CD4-positive, CD25-positive, alpha-beta regulatory T cell (primary cell): ENCODE measurements around the gene DYRK3. TPM values are rescaled to one million over a fixed set of nuclear protein-coding genes. Genes with fewer than 3 reads are reported as not detected.

ENCODE experiments used
- ATAC-seq, 2 donors: fragments of 150-1000 bp; cut with Tn5 transposase; one replicate each; pipeline ENCODE4 v1.10.0; 2021; ENCODE audit warnings: low read depth in 2 of 2, moderate number of reproducible peaks in 2 of 2, moderate library complexity in 1 of 2
- DNase-seq, 3 donors: peaks; one replicate each; pipeline versions ENCODE4 v3.0.0 to v3.0.0-alpha.2; 2012 to 2022; ENCODE audit warnings: mixed read lengths in 1 of 3
- H3K27ac ChIP-seq: one replicate; pipeline ENCODE4 v1.7.0; 2013; ENCODE audit warnings: mild to moderate bottlenecking, low read length; ENCODE audit not compliant: insufficient read depth, poor library complexity, severe bottlenecking
- H3K27me3 ChIP-seq: one replicate; pipeline ENCODE4 v1.7.0; 2013; ENCODE audit warnings: low read length; ENCODE audit not compliant: control insufficient read depth, insufficient read depth
- H3K36me3 ChIP-seq: one replicate; pipeline ENCODE4 v1.7.0; 2013; ENCODE audit warnings: mild to moderate bottlenecking, low read length, moderate library complexity; ENCODE audit not compliant: control insufficient read depth, insufficient read depth
- H3K4me1 ChIP-seq: 2 replicates; pipeline ENCODE4 v1.7.0; 2013; ENCODE audit warnings: mild to moderate bottlenecking, low read length; ENCODE audit not compliant: insufficient read depth, control insufficient read depth, poor library complexity, severe bottlenecking
- H3K4me3 ChIP-seq: one replicate; pipeline ENCODE4 v1.7.0; 2013; ENCODE audit warnings: low read depth, mild to moderate bottlenecking, low read length, moderate library complexity
- H3K9me3 ChIP-seq, 2 experiments: 1 replicate in 1 of 2; 2 replicates in 1 of 2; pipeline ENCODE4 v1.7.0; 2013; ENCODE audit warnings: low read length in 2 of 2, mild to moderate bottlenecking in 1 of 2, moderate library complexity in 1 of 2; ENCODE audit not compliant: control insufficient read depth in 2 of 2
- H3K27ac Mint-ChIP-seq, 3 donors: one replicate each; pipeline ENCODE4 v1.8.0; 2020 to 2022; ENCODE audit warnings: mild to moderate bottlenecking in 3 of 3, mixed read lengths in 3 of 3, moderate library complexity in 2 of 3
- H3K27me3 Mint-ChIP-seq: one replicate; pipeline ENCODE4 v1.8.0; 2022; ENCODE audit warnings: mild to moderate bottlenecking, mixed read lengths
- H3K36me3 Mint-ChIP-seq: one replicate; pipeline ENCODE4 v1.8.0; 2020; ENCODE audit warnings: mixed read lengths
- H3K4me1 Mint-ChIP-seq, 4 donors: one replicate each; pipeline ENCODE4 v1.8.0; 2020 to 2022; ENCODE audit warnings: mixed read lengths in 4 of 4, mild to moderate bottlenecking in 1 of 4
- H3K4me3 Mint-ChIP-seq, 4 donors: one replicate each; pipeline ENCODE4 v1.8.0; 2020 to 2022; ENCODE audit warnings: mild to moderate bottlenecking in 4 of 4, mixed read lengths in 4 of 4, moderate library complexity in 3 of 4
- H3K9me3 Mint-ChIP-seq, 7 donors: one replicate each; pipeline ENCODE4 v1.8.0; 2020 to 2022; ENCODE audit warnings: mixed read lengths in 7 of 7, mild to moderate bottlenecking in 3 of 7, moderate library complexity in 2 of 7
- polyA plus RNA-seq, 4 donors: library from polyadenylated mRNA; unstranded; fragments of 300-500 nt; fragmentation: Illumina TruSeq; gene quantifications; one replicate each; pipeline ENCODE4 v1.2.3, GENCODE V29; 2021
- total RNA-seq: library from RNA; stranded (reverse); gene quantifications from one replicate; pipeline ENCODE4 v1.2.3, GENCODE V29; 2022

The DYRK3 gene
- total and polyA plus RNA-seq, 5 donors from 2014 or later, result 0.32 to 0.67 TPM; not detected in 3

GRCh38 chr1:206672844-206673758 lies 37.8 kb downstream of the DYRK3 start:
- H3K9me3 Mint-ChIP-seq, result no peaks in the 10 kb centered on the region

GRCh38 chr1:206674236-206674635 lies 38.9 kb downstream of the DYRK3 start:
- Histone ChIP-seq H3K9me3 (no peaks in the 10 kb centered on the region), H3K27ac (no peak overlapping the region), H3K36me3 (no peaks in the 10 kb centered on the region), H3K4me3 (no peak overlapping the region), H3K27me3 (no peaks in the 10 kb centered on the region), H3K4me1 (peaks cover 4% of the 10 kb centered on the region)
- ATAC-seq, result no peak
- H3K9me3 Mint-ChIP-seq, result no peaks in the 10 kb centered on the region
- DNase-seq, result no peak
- H3K27me3 Mint-ChIP-seq, result peaks cover 7% of the 10 kb centered on the region
- peaks cover 0 to 8% (median 5%) of the 10 kb centered on the region in 4 donors for H3K4me1 Mint-ChIP-seq
- H3K36me3 Mint-ChIP-seq, result no peaks in the 10 kb centered on the region
- no peak overlapping the region for H3K4me3 Mint-ChIP-seq
- H3K27ac Mint-ChIP-seq, result no peak overlapping the region

More at GRCh38 chr1:206672844-206673758, 37.8 kb downstream of the DYRK3 start:
- Mint-ChIP-seq H3K36me3 (no peaks in the 10 kb centered on the region), H3K27ac (no peak overlapping the region), H3K27me3 (peaks cover 7% of the 10 kb centered on the region), H3K4me3 (no peak overlapping the region), H3K4me1 (no peaks in the 10 kb centered on the region)
- Histone ChIP-seq H3K27me3 (no peaks in the 10 kb centered on the region), H3K36me3 (no peaks in the 10 kb centered on the region), H3K9me3 (no peaks in the 10 kb centered on the region), H3K4me3 (no peak overlapping the region), H3K27ac (no peak overlapping the region), H3K4me1 (no peaks in the 10 kb centered on the region)
- no peak for DNase-seq
- ATAC-seq, result no peak

- ATAC-seq, result no peak
- Histone ChIP-seq H3K36me3 (no peaks in the 10 kb centered on the region), H3K27me3 (no peaks in the 10 kb centered on the region), H3K27ac (no peak overlapping the region), H3K4me3 (no peak overlapping the region), H3K9me3 (no peaks in the 10 kb centered on the region), H3K4me1 (peaks cover 4% of the 10 kb centered on the region)
- H3K36me3 Mint-ChIP-seq, result no peaks in the 10 kb centered on the region
- peaks cover 0 to 10% (median 6%) of the 10 kb centered on the region in 4 donors for H3K4me1 Mint-ChIP-seq
- peaks cover 7% of the 10 kb centered on the region for H3K27me3 Mint-ChIP-seq
- H3K27ac Mint-ChIP-seq, result peak overlapping the region in 1 of 3 donors; percentile 22
- H3K9me3 Mint-ChIP-seq, result no peaks in the 10 kb centered on the region
- H3K4me3 Mint-ChIP-seq, result peak overlapping the region in 1 of 4 donors; percentile 68
- DNase-seq, result no peak
Measured at GRCh38 chr1:206674745-206675175, 39.4 kb downstream of the DYRK3 start.

- no peak for ATAC-seq
- H3K4me1 Mint-ChIP-seq, result peaks cover 0 to 15% (median 9%) of the 10 kb centered on the region in 4 donors
- H3K27me3 Mint-ChIP-seq, result no peaks in the 10 kb centered on the region
- H3K4me3 Mint-ChIP-seq, result no peak overlapping the region
- Histone ChIP-seq H3K9me3 (no peaks in the 10 kb centered on the region), H3K4me1 (peaks cover 4% of the 10 kb centered on the region), H3K36me3 (no peaks in the 10 kb centered on the region), H3K27ac (no peak overlapping the region), H3K27me3 (no peaks in the 10 kb centered on the region), H3K4me3 (no peak overlapping the region)
- no peak overlapping the region for H3K27ac Mint-ChIP-seq
- DNase-seq, result no peak
- no peaks in the 10 kb centered on the region for H3K36me3 Mint-ChIP-seq
- no peaks in the 10 kb centered on the region for H3K9me3 Mint-ChIP-seq
Measured at GRCh38 chr1:206676499-206676898, 41.2 kb downstream of the DYRK3 start.

GRCh38 chr1:206678490-206678889 lies 43.2 kb downstream of the DYRK3 start:
- Mint-ChIP-seq H3K4me3 (no peak overlapping the region), H3K36me3 (no peaks in the 10 kb centered on the region), H3K27me3 (peaks cover 5% of the 10 kb centered on the region), H3K9me3 (no peaks in the 10 kb centered on the region), H3K4me1 (peaks cover 0 to 15% (median 9%) of the 10 kb centered on the region in 4 donors), H3K27ac (no peak overlapping the region)
- Histone ChIP-seq H3K27ac (no peak overlapping the region), H3K4me1 (peaks cover 4% of the 10 kb centered on the region), H3K36me3 (no peaks in the 10 kb centered on the region), H3K4me3 (no peak overlapping the region), H3K27me3 (no peaks in the 10 kb centered on the region), H3K9me3 (no peaks in the 10 kb centered on the region)
- DNase-seq (peak in 1 of 3 donors; percentile 31), ATAC-seq (peak; percentile 34 to 65)

- peak in 1 of 3 donors; percentile 42 for DNase-seq
- H3K27ac Mint-ChIP-seq, result no peak overlapping the region
- peak overlapping the region in 2 of 4 donors; percentile 8 to 70 for H3K4me3 Mint-ChIP-seq
- H3K27ac ChIP-seq, result no peak overlapping the region
- no peak overlapping the region for H3K4me3 ChIP-seq
- no peaks in the 10 kb centered on the region for H3K27me3 ChIP-seq
- H3K4me1 ChIP-seq, result peaks cover 13% of the 10 kb centered on the region
- no peaks in the 10 kb centered on the region for H3K36me3 ChIP-seq
- H3K9me3 ChIP-seq, result no peaks in the 10 kb centered on the region
- H3K27me3 Mint-ChIP-seq, result peaks cover 5% of the 10 kb centered on the region
- peaks cover 0 to 20% (median 12%) of the 10 kb centered on the region in 4 donors for H3K4me1 Mint-ChIP-seq
- ATAC-seq, result peak; percentile 43 to 60
- no peaks in the 10 kb centered on the region for H3K9me3 Mint-ChIP-seq
- no peaks in the 10 kb centered on the region for H3K36me3 Mint-ChIP-seq
Measured at GRCh38 chr1:206679738-206680211, 44.4 kb downstream of the DYRK3 start.

- DNase-seq, result no peak
- Mint-ChIP-seq H3K36me3 (no peaks in the 10 kb centered on the region), H3K4me3 (peak overlapping the region in 1 of 4 donors; percentile 8), H3K27me3 (peaks cover 5% of the 10 kb centered on the region), H3K9me3 (no peaks in the 10 kb centered on the region), H3K4me1 (peaks cover 0 to 20% (median 12%) of the 10 kb centered on the region in 4 donors), H3K27ac (no peak overlapping the region)
- H3K4me1 ChIP-seq, result peaks cover 13% of the 10 kb centered on the region
- no peak overlapping the region for H3K4me3 ChIP-seq
- H3K27ac ChIP-seq, result no peak overlapping the region
- no peaks in the 10 kb centered on the region for H3K9me3 ChIP-seq
- H3K27me3 ChIP-seq, result no peaks in the 10 kb centered on the region
- H3K36me3 ChIP-seq, result no peaks in the 10 kb centered on the region
- ATAC-seq, result no peak
Measured at GRCh38 chr1:206680279-206680678, 44.9 kb downstream of the DYRK3 start.
